IPS-20b (cell line): ENCODE results near the gene ARHGAP22.

ENCODE experiments used
- H3K27ac ChIP-seq: one replicate; pipeline ENCODE4 v1.5.1; 2013; ENCODE audit warnings: low read length
- H3K27me3 ChIP-seq: 2 replicates; pipeline ENCODE4 v1.6.1; 2013; ENCODE audit warnings: mild to moderate bottlenecking, low read length, inconsistent platforms; ENCODE audit not compliant: insufficient read depth
- H3K36me3 ChIP-seq: 2 replicates; pipeline ENCODE4 v1.6.1; 2013; ENCODE audit warnings: low read depth, mild to moderate bottlenecking, inconsistent platforms, low read length, moderate library complexity; ENCODE audit not compliant: insufficient read depth
- H3K4me1 ChIP-seq: 2 replicates; pipeline ENCODE4 v1.6.1; 2013; ENCODE audit warnings: mild to moderate bottlenecking, control low read depth, inconsistent platforms, low read length, moderate library complexity; ENCODE audit not compliant: insufficient read depth
- H3K4me3 ChIP-seq: 2 replicates; pipeline ENCODE4 v1.5.1; 2013; ENCODE audit warnings: mild to moderate bottlenecking, low read length, inconsistent platforms
- H3K9ac ChIP-seq: 2 replicates; pipeline ENCODE4 v1.6.1; 2013; ENCODE audit warnings: low read depth, mild to moderate bottlenecking, inconsistent platforms, low read length, moderate library complexity
- H3K9me3 ChIP-seq: 2 replicates; pipeline ENCODE4 v1.6.1; 2013; ENCODE audit warnings: mild to moderate bottlenecking, low read depth, low read length, inconsistent platforms; ENCODE audit not compliant: insufficient read depth

The ARHGAP22 gene

GRCh38 chr10:48470893-48471805 lies 133.7 kb downstream of the ARHGAP22 start:
- Histone ChIP-seq H3K4me1 (peaks cover 8% of the 10 kb centered on the region), H3K27ac (no peak overlapping the region), H3K9me3 (no peaks in the 10 kb centered on the region), H3K27me3 (peaks cover 11% of the 10 kb centered on the region), H3K36me3 (no peaks in the 10 kb centered on the region), H3K4me3 (no peak overlapping the region), H3K9ac (no peak overlapping the region)

- Histone ChIP-seq H3K27me3 (peaks cover 19% of the 10 kb centered on the region), H3K9ac (no peak overlapping the region), H3K4me3 (no peak overlapping the region), H3K9me3 (no peaks in the 10 kb centered on the region), H3K27ac (no peak overlapping the region), H3K4me1 (peaks cover 7% of the 10 kb centered on the region), H3K36me3 (no peaks in the 10 kb centered on the region)
These were observed 134.6 kb downstream of the ARHGAP22 start for GRCh38 chr10:48470115-48470892.

- H3K4me3 ChIP-seq: no peak overlapping the region
- no peaks in the 10 kb centered on the region for H3K36me3 ChIP-seq
- no peaks in the 10 kb centered on the region for H3K9me3 ChIP-seq
- no peak overlapping the region for H3K27ac ChIP-seq
- H3K9ac ChIP-seq: no peak overlapping the region
- peaks cover 19% of the 10 kb centered on the region for H3K27me3 ChIP-seq
- H3K4me1 ChIP-seq: peaks cover 7% of the 10 kb centered on the region
These were observed 135.3 kb downstream of the ARHGAP22 start for GRCh38 chr10:48469516-48470020.

- Histone ChIP-seq H3K36me3 (no peaks in the 10 kb centered on the region), H3K4me1 (peaks cover 7% of the 10 kb centered on the region), H3K27me3 (peaks cover 19% of the 10 kb centered on the region), H3K4me3 (no peak overlapping the region), H3K9me3 (no peaks in the 10 kb centered on the region), H3K27ac (no peak overlapping the region), H3K9ac (no peak overlapping the region)
These were observed 135.9 kb downstream of the ARHGAP22 start for GRCh38 chr10:48468866-48469511.

- no peak overlapping the region for H3K9ac ChIP-seq
- H3K9me3 ChIP-seq: no peaks in the 10 kb centered on the region
- no peak overlapping the region for H3K27ac ChIP-seq
- peaks cover 7% of the 10 kb centered on the region for H3K4me1 ChIP-seq
- H3K27me3 ChIP-seq: peaks cover 19% of the 10 kb centered on the region
- H3K36me3 ChIP-seq: no peaks in the 10 kb centered on the region
- no peak overlapping the region for H3K4me3 ChIP-seq
These were observed 136.6 kb downstream of the ARHGAP22 start for GRCh38 chr10:48468130-48468790.

GRCh38 chr10:48467669-48468068 lies 137.2 kb downstream of the ARHGAP22 start:
- H3K9ac ChIP-seq: no peak overlapping the region
- H3K36me3 ChIP-seq: no peaks in the 10 kb centered on the region
- H3K27me3 ChIP-seq: peaks cover 19% of the 10 kb centered on the region
- peaks cover 7% of the 10 kb centered on the region for H3K4me1 ChIP-seq
- H3K27ac ChIP-seq: no peak overlapping the region
- no peak overlapping the region for H3K4me3 ChIP-seq
- no peaks in the 10 kb centered on the region for H3K9me3 ChIP-seq

GRCh38 chr10:48466611-48467240 lies 138.1 kb downstream of the ARHGAP22 start:
- H3K4me3 ChIP-seq: peak overlapping the region; percentile 36; the same call in 1 of the 2 replicates
- no peak overlapping the region for H3K27ac ChIP-seq
- no peak overlapping the region for H3K9ac ChIP-seq
- no peaks in the 10 kb centered on the region for H3K36me3 ChIP-seq
- H3K9me3 ChIP-seq: no peaks in the 10 kb centered on the region
- peaks cover 19% of the 10 kb centered on the region for H3K27me3 ChIP-seq
- H3K4me1 ChIP-seq: peaks cover 7% of the 10 kb centered on the region

- H3K9ac ChIP-seq: no peak overlapping the region
- peaks cover 7% of the 10 kb centered on the region for H3K4me1 ChIP-seq
- H3K36me3 ChIP-seq: no peaks in the 10 kb centered on the region
- no peak overlapping the region for H3K27ac ChIP-seq
- peak overlapping the region; percentile 33; the same call in 1 of the 2 replicates for H3K4me3 ChIP-seq
- H3K27me3 ChIP-seq: peaks cover 19% of the 10 kb centered on the region
- no peaks in the 10 kb centered on the region for H3K9me3 ChIP-seq
These were observed 138.9 kb downstream of the ARHGAP22 start for GRCh38 chr10:48465860-48466521.

GRCh38 chr10:48464871-48465736 lies 139.8 kb downstream of the ARHGAP22 start:
- no peaks in the 10 kb centered on the region for H3K36me3 ChIP-seq
- no peak overlapping the region for H3K4me3 ChIP-seq
- H3K27ac ChIP-seq: no peak overlapping the region
- H3K4me1 ChIP-seq: no peaks in the 10 kb centered on the region; the same call in 1 of the 2 replicates
- no peak overlapping the region for H3K9ac ChIP-seq
- H3K9me3 ChIP-seq: no peaks in the 10 kb centered on the region
- peaks cover 19% of the 10 kb centered on the region for H3K27me3 ChIP-seq
